HFF-Myc (cell line): ENCODE results near the gene EFCAB5.
"Not testable (repeated sequence)": the region's sequence is repeated elsewhere in the genome, so short reads cannot be mapped to it uniquely, and the experiment has no call there.

ENCODE experiments used
- DNase-seq: peaks from one replicate; pipeline ENCODE4 v3.0.0-alpha.2; 2011; ENCODE audit warnings: low read depth; ENCODE audit errors: extremely low read depth
- H3K4me3 ChIP-seq: replicated peaks from 2 replicates; pipeline ENCODE4 v1.5.1; 2011; ENCODE audit warnings: low read depth, mild to moderate bottlenecking, control low read depth, low read length
- TF ChIP-seq, protein P1 (sequence below): IDR thresholded peaks from 2 replicates; pipeline ENCODE4 v1.5.1; 2012; ENCODE audit warnings: mild to moderate bottlenecking, low read depth, low read length, control low read depth; ENCODE audit errors: missing control alignments

EFCAB5 gene

DNA sequence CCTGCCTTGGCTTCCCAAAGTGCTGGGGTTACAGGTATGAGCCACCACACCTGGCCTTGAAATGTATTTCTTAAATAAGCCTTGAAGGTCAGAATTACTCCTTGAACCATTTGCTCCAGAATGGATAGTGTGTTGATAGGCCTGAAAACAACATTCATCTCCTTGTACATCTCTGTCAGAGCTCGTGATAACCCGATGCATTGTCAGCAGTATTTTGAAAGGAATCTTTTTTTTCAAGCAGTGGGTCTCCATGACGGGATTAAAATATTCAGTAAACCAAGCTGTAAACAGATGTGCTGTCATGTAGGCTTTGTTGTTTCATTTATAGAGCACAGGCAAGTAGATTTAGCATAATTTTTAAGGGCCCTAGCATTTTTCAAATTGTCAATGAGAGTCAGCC is 191.8 kb downstream of the EFCAB5 start:
- no peak for DNase-seq
- TF ChIP-seq, protein P1, sequence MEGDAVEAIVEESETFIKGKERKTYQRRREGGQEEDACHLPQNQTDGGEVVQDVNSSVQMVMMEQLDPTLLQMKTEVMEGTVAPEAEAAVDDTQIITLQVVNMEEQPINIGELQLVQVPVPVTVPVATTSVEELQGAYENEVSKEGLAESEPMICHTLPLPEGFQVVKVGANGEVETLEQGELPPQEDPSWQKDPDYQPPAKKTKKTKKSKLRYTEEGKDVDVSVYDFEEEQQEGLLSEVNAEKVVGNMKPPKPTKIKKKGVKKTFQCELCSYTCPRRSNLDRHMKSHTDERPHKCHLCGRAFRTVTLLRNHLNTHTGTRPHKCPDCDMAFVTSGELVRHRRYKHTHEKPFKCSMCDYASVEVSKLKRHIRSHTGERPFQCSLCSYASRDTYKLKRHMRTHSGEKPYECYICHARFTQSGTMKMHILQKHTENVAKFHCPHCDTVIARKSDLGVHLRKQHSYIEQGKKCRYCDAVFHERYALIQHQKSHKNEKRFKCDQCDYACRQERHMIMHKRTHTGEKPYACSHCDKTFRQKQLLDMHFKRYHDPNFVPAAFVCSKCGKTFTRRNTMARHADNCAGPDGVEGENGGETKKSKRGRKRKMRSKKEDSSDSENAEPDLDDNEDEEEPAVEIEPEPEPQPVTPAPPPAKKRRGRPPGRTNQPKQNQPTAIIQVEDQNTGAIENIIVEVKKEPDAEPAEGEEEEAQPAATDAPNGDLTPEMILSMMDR = no peak
- no peak overlapping the region for H3K4me3 ChIP-seq

DNA sequence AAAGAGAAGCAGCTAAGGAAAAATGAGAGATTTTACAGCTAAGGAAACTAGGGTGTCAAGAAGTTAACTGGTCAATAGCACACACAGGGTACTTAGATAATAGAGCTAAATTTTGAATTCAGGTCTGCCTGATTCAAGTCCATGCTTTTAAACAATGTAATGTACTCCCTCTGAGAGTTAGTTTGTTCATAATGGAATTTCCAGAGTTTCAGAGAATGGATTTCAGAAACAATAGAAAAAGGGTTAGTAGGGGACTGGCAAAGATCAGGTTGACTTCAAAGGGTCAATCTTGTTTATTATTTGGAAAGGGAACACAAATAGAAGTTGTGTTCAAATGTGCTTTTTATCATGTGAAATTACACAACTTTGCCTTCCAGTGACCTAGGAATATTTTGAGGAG is 193.1 kb downstream of the EFCAB5 start:
- DNase-seq = no peak
- no peak overlapping the region for H3K4me3 ChIP-seq
- TF ChIP-seq, protein P1 = no peak

DNA sequence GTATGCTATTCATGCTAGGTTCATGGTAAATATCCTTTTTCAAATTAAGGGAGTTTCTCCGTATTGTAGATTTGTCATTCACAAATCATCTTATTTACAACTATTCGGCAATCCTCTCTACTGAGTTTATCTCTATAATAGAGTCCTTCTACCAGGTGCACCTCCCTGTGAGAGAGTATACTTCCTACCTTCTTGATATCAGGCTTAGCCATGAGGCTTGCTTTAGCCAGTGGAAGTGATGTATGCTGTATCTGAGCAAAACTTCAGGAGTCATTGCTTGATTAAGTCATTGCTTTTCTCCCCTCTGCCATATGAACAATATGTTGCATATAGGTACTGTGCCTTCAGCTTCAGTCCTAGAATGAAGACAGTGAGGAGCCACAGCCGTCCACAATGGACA is 195.7 kb downstream of the EFCAB5 start:
- H3K4me3 ChIP-seq = no peak overlapping the region
- TF ChIP-seq, protein P1 = no peak
- DNase-seq = no peak

DNA sequence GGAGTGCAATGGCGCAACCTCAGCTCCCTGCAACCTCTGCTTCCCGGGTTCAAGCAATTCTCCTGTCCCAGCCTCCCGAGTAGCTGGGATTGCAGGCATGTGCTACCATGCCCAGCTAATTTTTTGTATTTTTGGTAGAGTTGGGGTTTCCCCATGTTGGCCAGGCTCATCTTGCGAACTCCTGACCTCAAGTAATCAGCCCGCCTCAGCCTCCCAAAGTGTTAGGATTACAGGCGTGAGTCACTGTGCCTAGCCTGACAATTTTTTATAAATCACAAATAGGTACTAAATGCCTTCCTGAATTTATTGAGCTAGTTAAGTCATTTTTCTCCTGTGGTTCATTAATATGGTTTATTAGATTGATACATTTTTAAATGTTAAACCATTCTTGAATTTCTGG is 206.4 kb downstream of the EFCAB5 start:
- not testable (repeated sequence) for H3K4me3 ChIP-seq, DNase-seq

DNA sequence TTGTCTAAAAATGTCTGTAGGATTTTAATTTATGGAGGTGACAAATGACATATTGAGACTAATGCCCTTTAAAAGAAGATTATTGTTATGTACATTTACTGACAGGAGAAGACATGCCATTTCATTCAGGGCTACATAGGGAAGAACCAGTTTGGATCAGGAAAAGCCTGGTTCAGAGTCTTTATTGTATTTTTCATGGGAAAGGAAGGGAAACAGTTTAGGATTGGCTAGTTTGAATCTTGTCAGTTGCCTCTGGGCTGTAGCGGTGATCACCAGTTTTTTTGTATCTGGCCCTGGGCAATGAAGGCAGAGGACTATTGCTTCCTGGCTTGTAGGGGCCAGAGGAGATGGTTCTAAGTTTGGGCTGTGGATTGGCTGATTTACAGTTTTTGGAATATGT is 206.9 kb downstream of the EFCAB5 start:
- TF ChIP-seq, protein P1 = no peak
- DNase-seq = no peak

DNA sequence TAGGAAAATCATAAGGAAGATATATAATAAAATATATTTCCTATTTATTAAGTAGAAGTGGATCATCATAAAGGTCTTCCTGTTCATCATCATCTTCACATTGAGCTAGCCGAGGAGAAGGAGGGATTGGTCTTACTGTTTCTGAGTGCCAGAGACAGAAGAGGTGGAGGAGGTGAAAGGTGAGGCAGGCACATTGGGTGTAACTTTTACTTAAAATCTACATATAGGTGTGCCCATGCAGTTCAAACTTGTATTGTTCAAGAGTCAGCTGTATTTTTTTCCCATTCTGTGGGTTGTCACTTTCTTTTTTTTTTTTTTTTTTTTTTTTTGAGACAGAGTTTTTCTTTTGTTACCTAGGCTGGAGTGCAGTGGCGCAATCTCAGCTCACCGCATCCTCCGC is 210.0 kb downstream of the EFCAB5 start:
- DNase-seq = no peak
- no peak overlapping the region for H3K4me3 ChIP-seq
- TF ChIP-seq, protein P1 = no peak

More for the DNA sequence above, 206.9 kb downstream of the EFCAB5 start:
- no peak overlapping the region for H3K4me3 ChIP-seq

DNA sequence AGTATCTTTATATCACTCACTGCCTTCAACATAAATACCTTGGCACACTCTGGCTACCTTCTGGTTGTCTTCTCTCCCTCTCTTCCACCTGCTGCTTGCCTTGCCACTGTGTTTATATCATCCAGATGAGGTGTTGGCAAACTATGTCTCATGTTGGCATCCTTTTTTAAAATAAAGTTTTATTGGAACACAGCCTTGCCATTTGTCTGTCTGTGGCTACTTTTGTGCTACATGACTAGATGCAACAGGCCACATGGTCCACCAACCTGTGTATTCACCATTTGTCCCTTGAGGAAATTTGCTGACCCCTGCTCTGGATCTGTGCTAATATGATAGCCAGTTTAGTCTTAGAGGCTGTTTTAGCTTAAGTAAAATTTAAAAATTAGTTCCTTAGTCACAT is 212.0 kb downstream of the EFCAB5 start:
- TF ChIP-seq, protein P1 = no peak
- no peak overlapping the region for H3K4me3 ChIP-seq
- no peak for DNase-seq
